GM18511 (cell line): Measurements from ENCODE around the gene FAM98B.
"Not testable (repeated sequence)": the region's sequence is repeated elsewhere in the genome, so short reads cannot be mapped to it uniquely, and the experiment has no call there.

Experiments
- ATAC-seq: cut with Tn5 transposase; IDR thresholded peaks from one replicate; pipeline ENCODE4 v1.9.1; 2021; ENCODE audit warnings: mild to moderate bottlenecking, moderate library complexity; ENCODE audit not compliant: unreplicated experiment

FAM98B gene

GRCh38 chr15:38453971-38454695 is at the start of gene FAM98B:
FAM98B (plus strand) TSS chr15:38454127; CDS start chr15:38454162, 35 bp downstream.
- peak; percentile 93 for ATAC-seq

GRCh38 chr15:38406436-38406835 is 47.5 kb upstream of the FAM98B start:
- no peak for ATAC-seq

- ATAC-seq, result no peak
Observed at GRCh38 chr15:38408576-38408975, 45.4 kb upstream of the FAM98B start.

- no peak for ATAC-seq
Observed at GRCh38 chr15:38411902-38412301, 42.0 kb upstream of the FAM98B start.

- ATAC-seq, result no peak
Observed at GRCh38 chr15:38412466-38412865, 41.5 kb upstream of the FAM98B start.

- ATAC-seq, result peak; percentile 62
Observed at GRCh38 chr15:38414357-38414756, 39.6 kb upstream of the FAM98B start.

GRCh38 chr15:38421069-38421690 is 32.7 kb upstream of the FAM98B start:
- no peak for ATAC-seq

- peak; percentile 72 for ATAC-seq
Observed at GRCh38 chr15:38424101-38424552, 29.8 kb upstream of the FAM98B start.

- no peak for ATAC-seq
Observed at GRCh38 chr15:38425269-38425668, 28.7 kb upstream of the FAM98B start.

GRCh38 chr15:38427380-38427779 is 26.5 kb upstream of the FAM98B start:
- no peak for ATAC-seq

GRCh38 chr15:38430106-38430760 is 23.7 kb upstream of the FAM98B start:
- ATAC-seq, result no peak

GRCh38 chr15:38436993-38437392 is 16.9 kb upstream of the FAM98B start:
- ATAC-seq, result no peak

GRCh38 chr15:38437603-38438002 is 16.3 kb upstream of the FAM98B start:
- not testable (repeated sequence) for ATAC-seq

GRCh38 chr15:38438031-38438986 is 15.6 kb upstream of the FAM98B start:
- ATAC-seq, result no peak

- ATAC-seq, result peak; percentile 85
Observed at GRCh38 chr15:38440353-38441129, 13.4 kb upstream of the FAM98B start.

- peak; percentile 6 for ATAC-seq
Observed at GRCh38 chr15:38441130-38441519, 12.8 kb upstream of the FAM98B start.

- ATAC-seq, result no peak
Observed at GRCh38 chr15:38454696-38455090, 766 bp downstream of the FAM98B start.

GRCh38 chr15:38455092-38455491 is 1.2 kb downstream of the FAM98B start:
- ATAC-seq, result no peak

- ATAC-seq, result no peak
Observed at GRCh38 chr15:38458646-38459045, 4.7 kb downstream of the FAM98B start.

GRCh38 chr15:38459480-38459879 is 5.6 kb downstream of the FAM98B start:
- no peak for ATAC-seq
